Gastroesophageal sphincter (tissue), 4 donors: ENCODE data around the gene RHBDD1. TPM values are rescaled to one million over a fixed set of nuclear protein-coding genes. Genes with fewer than 3 reads are reported as not detected.

Experiments used
- ATAC-seq: fragments of 150-250 bp; one replicate; pipeline ENCODE4 v1.9.1; 2016; ENCODE audit warnings: mild to moderate bottlenecking, moderate library complexity
- H3K27ac ChIP-seq, 4 donors: fragments of 200-600 bp; sonication (generic) in 3 of 4; 1 replicate in 3 of 4; 2 replicates in 1 of 4; pipeline ENCODE4 v1.5.1; 2016 to 2019
- H3K27me3 ChIP-seq: fragments of 200-600 bp; sonication (generic); one replicate; pipeline ENCODE4 v1.5.1; 2019
- H3K36me3 ChIP-seq, 2 donors: fragments of 200-600 bp; sonication (generic); one replicate each; pipeline ENCODE4 v1.5.1; 2019; ENCODE audit warnings: control low read depth in 1 of 2
- H3K4me1 ChIP-seq, 3 donors: fragments of 200-600 bp; sonication (generic); 1 replicate in 2 of 3; 2 replicates in 1 of 3; pipeline ENCODE4 v1.5.1; 2016 to 2019; ENCODE audit warnings: control low read depth in 2 of 3
- H3K4me3 ChIP-seq, 2 donors: fragments of 200-600 bp; sonication (generic); one replicate each; pipeline ENCODE4 v1.5.1; 2019; ENCODE audit warnings: mild to moderate bottlenecking in 1 of 2, moderate library complexity in 1 of 2
- H3K9me3 ChIP-seq, 3 donors: fragments of 200-600 bp; sonication (generic); one replicate each; pipeline ENCODE4 v1.5.1; 2017 to 2019; ENCODE audit warnings: control low read depth in 2 of 3
- EP300 ChIP-seq: sonication (generic); formaldehyde crosslinking; IDR thresholded peaks from one replicate; pipeline ENCODE4 v1.6.1; 2017; ENCODE audit warnings: antibody characterized with exemption, mild to moderate bottlenecking
- POLR2A ChIP-seq, 2 donors: fragments of 450-650 bp; IDR thresholded peaks; one replicate each; pipeline ENCODE4 v1.6.1; 2017; ENCODE audit warnings: antibody characterized with exemption in 2 of 2, mild to moderate bottlenecking in 2 of 2, moderate library complexity in 1 of 2
- POLR2AphosphoS5 ChIP-seq: sonication (generic); formaldehyde crosslinking; IDR thresholded peaks from one replicate; pipeline ENCODE4 v1.6.1; 2017; ENCODE audit warnings: antibody characterized with exemption
- WGBS, 2 donors: methylation state at CpG; one replicate each; pipeline ENCODE4 v1.1.5; 2018; ENCODE audit warnings: low coverage in 1 of 2; 5-methylcytosine and 5-hydroxymethylcytosine counted together
- total RNA-seq, 4 donors: library from RNA; depleted of rRNA; stranded (reverse); fragments of >200 nt; gene quantifications; one replicate each; pipeline ENCODE4 v1.1.0, GENCODE V29; 2016
- TF ChIP-seq, protein P1 (sequence below), 4 experiments: fragments of 200-600 bp in 2 of 4; fragments of 450-650 bp in 2 of 4; sonication (generic) in 1 of 4; IDR thresholded peaks; one replicate each; pipeline ENCODE4 v1.5.1; 2017 to 2019; ENCODE audit warnings: antibody characterized with exemption in 4 of 4, mild to moderate bottlenecking in 2 of 4, moderate library complexity in 2 of 4

RHBDD1 gene
- total RNA-seq, 4 donors from 2014 or later, result 22.2 to 35.2 (median 24.7) TPM

DNA sequence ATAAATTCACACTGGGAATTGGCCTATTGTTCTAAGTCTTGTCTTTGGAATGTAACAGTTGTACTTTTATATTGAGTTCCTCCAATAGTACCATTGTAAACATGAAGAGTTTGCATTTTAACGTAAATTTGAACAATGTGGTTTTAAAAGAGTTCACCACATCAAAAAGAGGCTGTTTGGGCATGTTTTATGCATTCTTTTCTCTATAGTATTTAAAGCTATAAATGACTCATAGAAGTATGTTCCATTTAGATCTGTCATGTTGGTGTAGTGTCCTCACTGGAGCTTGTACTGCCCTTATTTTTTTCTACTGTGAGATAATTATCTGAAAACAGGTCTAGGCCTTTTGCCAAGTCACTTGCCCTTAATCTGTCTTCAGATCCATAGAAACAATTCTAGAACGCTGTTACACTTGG, 141.9 kb downstream of the RHBDD1 start:
- no peaks in the 10 kb centered on the region for H3K27me3 ChIP-seq
- H3K4me3 ChIP-seq, result no peak overlapping the region
- peaks cover 0 to 5% of the 10 kb centered on the region in 2 donors for H3K36me3 ChIP-seq
- 76 to 88% methylated on average over 2 of the region's 2 CpGs for WGBS, 2 donors
- TF ChIP-seq, protein P1, sequence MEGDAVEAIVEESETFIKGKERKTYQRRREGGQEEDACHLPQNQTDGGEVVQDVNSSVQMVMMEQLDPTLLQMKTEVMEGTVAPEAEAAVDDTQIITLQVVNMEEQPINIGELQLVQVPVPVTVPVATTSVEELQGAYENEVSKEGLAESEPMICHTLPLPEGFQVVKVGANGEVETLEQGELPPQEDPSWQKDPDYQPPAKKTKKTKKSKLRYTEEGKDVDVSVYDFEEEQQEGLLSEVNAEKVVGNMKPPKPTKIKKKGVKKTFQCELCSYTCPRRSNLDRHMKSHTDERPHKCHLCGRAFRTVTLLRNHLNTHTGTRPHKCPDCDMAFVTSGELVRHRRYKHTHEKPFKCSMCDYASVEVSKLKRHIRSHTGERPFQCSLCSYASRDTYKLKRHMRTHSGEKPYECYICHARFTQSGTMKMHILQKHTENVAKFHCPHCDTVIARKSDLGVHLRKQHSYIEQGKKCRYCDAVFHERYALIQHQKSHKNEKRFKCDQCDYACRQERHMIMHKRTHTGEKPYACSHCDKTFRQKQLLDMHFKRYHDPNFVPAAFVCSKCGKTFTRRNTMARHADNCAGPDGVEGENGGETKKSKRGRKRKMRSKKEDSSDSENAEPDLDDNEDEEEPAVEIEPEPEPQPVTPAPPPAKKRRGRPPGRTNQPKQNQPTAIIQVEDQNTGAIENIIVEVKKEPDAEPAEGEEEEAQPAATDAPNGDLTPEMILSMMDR (IDR thresholded peaks at IDR 0.05), result no peak
- H3K27ac ChIP-seq, result no peak overlapping the region
- H3K4me1 ChIP-seq, result peaks cover 0 to 10% (median 0%) of the 10 kb centered on the region in 3 donors
- H3K9me3 ChIP-seq, result no peaks in the 10 kb centered on the region
- ATAC-seq, result no peak

DNA sequence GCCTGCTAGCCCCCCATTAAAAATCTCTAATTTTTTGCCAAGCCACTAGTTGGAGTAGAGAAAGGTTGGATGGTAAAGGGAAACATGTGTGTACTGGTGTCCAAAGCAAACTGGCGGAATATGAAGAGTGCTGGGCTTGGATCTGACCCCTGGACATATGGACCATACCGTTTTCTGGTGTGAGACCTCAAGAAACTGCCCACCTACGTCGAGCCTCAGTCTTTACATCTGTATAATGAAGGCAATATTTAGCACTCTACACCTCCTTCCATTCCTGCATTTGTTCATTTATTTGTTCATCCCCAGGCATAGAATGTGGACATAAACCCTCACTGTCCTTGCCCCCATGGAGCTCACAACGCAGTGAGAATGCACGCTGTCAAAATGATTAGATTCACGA, 142.4 kb downstream of the RHBDD1 start:
- Histone ChIP-seq H3K4me1 (peaks cover 0 to 10% (median 0%) of the 10 kb centered on the region in 3 donors), H3K9me3 (no peaks in the 10 kb centered on the region), H3K36me3 (peaks cover 0 to 5% of the 10 kb centered on the region in 2 donors), H3K27me3 (no peaks in the 10 kb centered on the region), H3K27ac (no peak overlapping the region), H3K4me3 (no peak overlapping the region)
- WGBS, 2 donors, result 96 to 100% methylated on average over 4 to 5 of the region's 7 CpGs
- ATAC-seq, result no peak
- TF ChIP-seq POLR2AphosphoS5 (no peak), EP300 (no peak), POLR2A (IDR thresholded peaks at IDR 0.05) (no peak)
- TF ChIP-seq, protein P1 (IDR thresholded peaks at IDR 0.05), result no peak

DNA sequence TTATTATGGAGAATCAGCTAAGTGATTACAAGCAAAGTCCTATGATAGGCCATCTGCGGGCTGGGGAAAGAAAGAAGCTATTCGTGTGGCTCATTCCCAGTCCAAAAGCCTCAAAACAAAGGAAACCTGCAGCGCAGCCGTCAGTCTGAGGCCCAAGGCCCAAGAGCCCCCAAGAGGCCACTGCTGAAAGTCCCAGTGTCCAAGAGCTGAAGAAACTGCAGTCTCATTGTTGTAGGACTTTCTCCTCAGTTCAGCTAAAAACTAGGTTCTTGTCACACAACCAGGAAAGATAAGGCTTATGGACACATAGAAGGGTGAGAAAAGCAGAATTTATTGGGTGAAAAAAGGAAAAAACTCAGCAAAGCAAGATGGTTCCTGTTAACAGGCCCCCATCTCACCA, 143.2 kb downstream of the RHBDD1 start:
- Histone ChIP-seq H3K27ac (no peak overlapping the region), H3K27me3 (no peaks in the 10 kb centered on the region), H3K4me1 (peaks cover 0 to 10% (median 0%) of the 10 kb centered on the region in 3 donors), H3K9me3 (no peaks in the 10 kb centered on the region), H3K4me3 (no peak overlapping the region), H3K36me3 (peaks cover 0 to 5% of the 10 kb centered on the region in 2 donors)
- TF ChIP-seq, protein P1 (IDR thresholded peaks at IDR 0.05), result no peak
- TF ChIP-seq POLR2AphosphoS5 (no peak), POLR2A (IDR thresholded peaks at IDR 0.05) (no peak), EP300 (no peak)
- 79% methylated on average over 4 of the region's 4 CpGs; no CpG with 5 or more reads in 1 of the 2 donors for WGBS, 2 donors
- ATAC-seq, result no peak

DNA sequence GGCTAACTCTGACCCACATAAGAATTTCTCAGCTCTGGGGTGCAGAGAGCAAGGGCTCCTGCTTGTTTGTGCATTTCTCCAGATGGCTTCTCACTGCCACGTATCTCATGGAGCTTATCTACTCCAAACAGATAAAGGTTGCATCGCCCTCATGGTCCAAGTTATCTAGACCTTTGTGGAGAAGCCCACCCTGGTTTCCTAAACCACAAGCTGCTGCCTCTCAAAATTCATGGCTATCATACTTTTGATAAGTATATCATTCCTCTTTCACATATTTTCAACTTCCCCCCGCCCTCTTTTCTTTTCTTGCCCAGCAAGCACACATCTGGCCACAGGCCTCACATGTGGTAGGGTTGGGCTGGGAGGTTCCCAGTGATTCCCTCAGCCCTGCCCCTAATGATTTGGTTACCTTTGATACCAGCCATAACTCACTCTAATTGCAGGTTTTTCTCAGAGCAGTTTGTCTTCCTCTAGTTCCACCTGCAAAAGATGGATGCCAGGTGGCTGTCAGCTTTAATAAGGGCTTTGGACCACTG, 146.0 kb downstream of the RHBDD1 start:
- no peak overlapping the region for H3K27ac ChIP-seq
- ATAC-seq, result no peak
- TF ChIP-seq, protein P1 (IDR thresholded peaks at IDR 0.05), result no peak
- TF ChIP-seq POLR2A (IDR thresholded peaks at IDR 0.05) (no peak), POLR2AphosphoS5 (no peak), EP300 (no peak)
- WGBS, 2 donors, result 44 to 74% methylated on average over 1 to 3 of the region's 3 CpGs
- no peaks in the 10 kb centered on the region for H3K27me3 ChIP-seq
- H3K36me3 ChIP-seq, result peaks cover 0 to 5% of the 10 kb centered on the region in 2 donors
- H3K9me3 ChIP-seq, result no peaks in the 10 kb centered on the region
- H3K4me1 ChIP-seq, result peaks cover 0 to 25% (median 0%) of the 10 kb centered on the region in 3 donors
- H3K4me3 ChIP-seq, result no peak overlapping the region
